NOMO-1 treated with dmso at 0.1 percent for 144 hours (cell line): ENCODE results near the gene TGFBR3.

Experiments used
- DNase-seq: peaks from one replicate; lab custom pipeline; 2025; ENCODE audit not compliant: unreplicated experiment; lab: John Stamatoyannopoulos, UW

TGFBR3 gene

GRCh38 chr1:91827459-91828321 is 58.3 kb downstream of the TGFBR3 start:
- no peak for DNase-seq

DNA sequence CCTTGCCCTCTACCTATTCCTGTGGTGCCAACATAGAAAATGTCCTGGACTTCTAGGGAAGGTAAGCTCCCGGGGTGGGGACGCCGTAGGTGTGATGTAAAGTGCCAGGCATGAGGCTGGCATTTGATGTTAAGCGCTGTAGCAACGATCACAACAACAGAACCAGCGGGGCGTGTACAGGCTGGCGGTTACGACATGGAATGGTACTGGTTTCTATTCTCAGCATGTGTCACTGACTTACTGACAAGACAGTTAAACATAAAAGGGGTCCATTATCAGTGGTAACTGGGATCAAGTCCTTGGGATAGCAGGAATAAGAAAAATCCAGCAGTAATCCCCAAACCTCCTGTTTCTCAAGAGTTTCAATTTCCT is 58.9 kb downstream of the TGFBR3 start:
- no peak for DNase-seq

GRCh38 chr1:91826649-91827048 is 59.3 kb downstream of the TGFBR3 start:
- DNase-seq, result no peak

GRCh38 chr1:91826248-91826647 is 59.7 kb downstream of the TGFBR3 start:
- DNase-seq, result no peak

DNA sequence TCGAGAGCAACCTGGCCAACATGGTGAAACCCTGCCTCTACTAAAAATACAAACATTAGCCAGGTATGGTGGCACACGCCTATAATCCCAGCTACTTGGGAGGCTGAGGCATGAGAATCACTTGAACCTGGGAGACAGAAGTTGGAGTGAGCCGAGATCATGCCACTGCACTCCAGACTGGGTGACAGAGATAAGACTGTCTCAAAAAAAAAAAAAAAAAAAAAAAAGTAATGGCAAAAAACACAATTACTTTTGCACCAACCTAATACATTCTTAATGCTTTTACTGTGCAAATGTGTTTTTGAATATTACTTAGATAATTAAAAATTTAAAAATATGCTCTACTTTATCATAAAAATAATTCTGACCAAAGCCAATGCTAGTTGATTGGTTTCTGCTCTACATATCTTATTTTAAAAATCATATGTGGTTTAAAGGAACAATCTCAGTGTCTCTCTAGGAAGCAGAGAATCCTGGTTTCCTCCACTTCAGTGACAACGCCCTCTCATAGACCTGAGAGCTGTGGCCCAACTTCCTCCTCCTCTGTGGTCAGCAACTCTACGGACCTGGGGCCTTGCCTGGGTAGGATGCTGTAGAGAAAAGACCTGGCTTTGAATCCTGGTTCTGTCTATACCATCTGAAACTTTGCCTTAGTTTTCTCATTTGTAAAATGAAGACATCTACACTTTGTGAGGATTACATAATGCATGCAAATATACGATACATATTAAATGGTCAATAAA is 64.7 kb downstream of the TGFBR3 start:
- DNase-seq, result no peak

GRCh38 chr1:91819038-91819788 is 66.7 kb downstream of the TGFBR3 start:
- DNase-seq, result no peak

DNA sequence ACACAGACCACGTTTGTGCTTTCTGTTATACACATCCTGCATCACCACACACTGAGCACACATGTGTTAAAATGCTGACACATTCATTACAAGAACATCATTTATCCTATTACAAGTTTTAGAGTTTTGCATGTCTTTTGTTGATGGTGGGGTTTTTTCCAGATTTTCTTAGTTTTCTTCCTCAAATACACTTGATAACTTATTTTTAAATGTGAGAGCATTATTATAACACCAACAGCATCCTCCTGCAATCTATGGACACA is 67.3 kb downstream of the TGFBR3 start:
- DNase-seq, result no peak

DNA sequence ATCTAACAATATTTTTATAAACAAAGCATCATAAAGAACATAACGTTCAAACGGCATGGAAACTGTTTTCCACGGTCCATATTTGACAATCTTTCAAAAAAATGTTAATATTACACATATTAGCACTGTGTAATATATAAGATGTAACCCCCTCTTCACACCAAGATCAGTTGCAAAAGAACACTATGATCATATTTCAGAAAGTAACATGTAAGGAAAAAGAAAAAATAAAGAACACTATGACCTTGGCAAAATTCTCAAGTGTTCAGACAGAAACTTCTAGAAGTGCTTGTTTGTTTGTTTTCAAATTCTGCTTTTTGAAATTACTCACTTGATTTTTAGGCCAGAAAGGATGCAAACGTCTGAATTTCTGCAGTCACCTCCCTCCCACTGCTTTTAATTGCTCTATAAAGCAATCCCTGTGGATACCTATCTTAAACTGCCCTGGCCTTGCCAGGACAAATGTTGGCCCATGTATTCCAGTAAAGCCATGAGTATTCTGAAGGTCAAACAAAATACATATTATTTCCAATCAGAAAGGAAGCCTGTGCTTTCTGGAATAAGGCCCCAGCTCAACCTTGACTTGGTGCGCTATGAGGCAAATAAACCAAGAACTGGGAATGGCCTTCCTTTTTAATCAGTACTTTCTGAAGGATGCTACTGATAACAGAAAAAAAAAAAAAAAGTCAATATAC is 68.6 kb downstream of the TGFBR3 start:
- no peak for DNase-seq

- no peak for DNase-seq
Observed at GRCh38 chr1:91816031-91816430, 69.9 kb downstream of the TGFBR3 start.

DNA sequence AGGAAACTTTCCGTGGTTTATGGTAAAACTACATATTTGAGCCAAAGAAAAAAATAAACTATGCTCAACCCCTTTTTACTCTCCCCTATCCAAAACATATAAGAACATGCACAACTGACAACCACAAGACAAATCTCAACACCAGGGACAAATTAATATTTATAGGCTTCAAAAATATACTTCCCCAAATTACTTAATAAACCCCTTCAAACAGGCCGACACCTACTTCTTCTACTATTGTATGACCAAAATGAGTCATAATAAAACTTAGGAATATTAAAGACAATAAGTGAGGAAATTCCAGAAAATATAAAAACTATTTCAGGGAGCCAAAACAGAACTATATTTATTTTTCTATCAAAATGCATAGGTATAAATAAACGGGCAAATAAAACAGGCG is 71.5 kb downstream of the TGFBR3 start:
- DNase-seq, result no peak

DNA sequence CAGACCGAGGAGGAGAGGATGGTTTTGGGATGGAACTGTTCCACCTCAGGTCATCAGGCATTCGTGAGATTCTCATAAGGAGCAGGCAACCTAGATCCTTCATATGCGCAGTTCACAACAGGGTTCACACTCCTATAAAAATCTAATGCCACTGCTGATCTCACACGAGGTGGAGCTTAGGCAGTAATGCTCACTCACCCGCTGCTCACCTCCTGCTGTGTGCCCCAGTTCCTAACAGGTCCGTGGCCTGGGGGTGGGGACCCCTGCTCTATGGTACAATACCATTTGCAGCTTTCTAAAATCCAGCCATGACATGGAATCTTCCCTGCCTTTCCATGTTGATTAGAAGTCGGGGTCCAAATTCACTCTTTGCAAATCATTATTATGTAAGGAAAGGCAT is 72.1 kb downstream of the TGFBR3 start:
- no peak for DNase-seq

DNA sequence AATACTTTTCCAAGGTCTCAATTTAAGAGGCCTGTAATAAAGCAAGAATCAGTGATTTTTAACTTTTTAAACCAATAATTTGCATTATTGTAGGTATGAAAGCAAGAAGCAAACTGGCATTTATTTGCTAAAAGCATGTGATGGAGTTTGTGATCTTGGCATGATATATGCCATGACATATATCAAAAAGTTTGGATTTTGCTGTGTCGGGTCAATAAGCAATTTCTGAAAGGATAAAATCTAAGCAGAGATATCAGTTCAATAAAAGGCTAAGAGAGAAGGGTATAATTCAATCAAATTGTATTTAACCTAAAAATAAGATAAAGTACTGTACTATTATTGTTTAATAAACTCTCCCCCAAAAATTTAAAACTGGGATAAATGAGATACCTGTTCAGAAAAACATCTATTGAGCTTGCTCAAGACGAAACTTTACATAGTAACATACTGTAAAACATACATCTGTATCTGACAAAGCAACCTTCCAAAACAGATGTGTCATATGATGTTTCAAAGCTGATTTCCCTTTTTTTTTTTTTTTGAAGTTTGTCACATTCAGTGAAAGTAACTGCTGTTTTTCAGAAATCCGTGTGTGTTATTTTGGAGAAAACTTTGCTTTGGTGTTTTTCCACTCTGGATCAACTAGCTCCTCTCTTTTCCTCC is 74.5 kb downstream of the TGFBR3 start:
- no peak for DNase-seq

DNA sequence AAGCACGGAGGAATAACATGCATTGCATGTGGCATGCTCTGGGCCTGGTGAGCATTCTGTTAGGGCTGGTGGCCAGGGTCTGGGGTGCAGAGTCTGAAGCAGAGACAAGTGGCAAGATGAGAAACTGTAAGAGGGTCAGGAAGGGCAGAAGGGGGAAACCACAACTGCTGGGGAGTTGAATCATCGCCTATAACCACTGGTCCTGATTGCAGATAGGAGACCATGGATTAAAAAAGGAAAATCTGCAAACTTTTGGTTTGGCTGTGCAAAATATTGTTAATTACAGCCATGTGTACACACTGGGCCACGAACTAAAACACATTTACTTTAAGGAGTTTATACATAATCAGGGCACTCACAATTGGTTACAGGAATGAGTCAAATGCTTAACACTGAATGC is 76.6 kb downstream of the TGFBR3 start:
- DNase-seq, result no peak

DNA sequence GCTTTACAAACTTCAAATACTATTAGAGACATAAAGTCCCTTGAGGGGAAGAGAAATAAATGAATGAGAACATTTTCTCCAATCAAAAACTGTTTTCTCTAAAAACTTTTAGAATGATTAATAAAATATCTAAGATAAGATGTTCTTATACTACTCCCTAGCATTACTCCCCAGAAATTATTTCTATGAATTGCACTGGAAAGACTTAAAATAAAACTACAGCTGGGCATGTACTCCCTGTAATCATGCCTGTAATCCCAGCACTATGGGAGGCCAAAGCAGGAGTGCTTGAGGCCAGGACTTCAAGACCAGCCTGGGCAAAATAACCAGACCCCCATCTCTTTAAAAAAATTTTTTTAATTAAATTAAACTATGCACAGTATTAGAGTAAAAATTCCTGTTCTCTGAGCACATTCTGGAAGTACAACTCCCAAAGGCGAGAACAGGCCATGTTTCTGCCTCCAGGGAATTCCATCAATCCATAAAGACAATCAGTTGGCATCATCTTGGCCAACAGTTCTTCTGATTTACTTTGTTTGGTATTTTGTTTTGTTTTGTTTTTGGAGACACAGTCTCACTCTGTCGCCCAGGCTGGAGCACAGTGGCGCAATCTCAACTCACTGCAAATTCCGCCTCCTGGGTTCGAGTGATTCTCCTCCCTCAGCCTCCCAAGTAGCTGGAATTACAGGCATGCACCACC is 77.9 kb downstream of the TGFBR3 start:
- DNase-seq, result no peak

- no peak for DNase-seq
Observed at GRCh38 chr1:91806769-91807700, 78.9 kb downstream of the TGFBR3 start.

GRCh38 chr1:91806181-91806768 is 79.7 kb downstream of the TGFBR3 start:
- DNase-seq, result no peak

DNA sequence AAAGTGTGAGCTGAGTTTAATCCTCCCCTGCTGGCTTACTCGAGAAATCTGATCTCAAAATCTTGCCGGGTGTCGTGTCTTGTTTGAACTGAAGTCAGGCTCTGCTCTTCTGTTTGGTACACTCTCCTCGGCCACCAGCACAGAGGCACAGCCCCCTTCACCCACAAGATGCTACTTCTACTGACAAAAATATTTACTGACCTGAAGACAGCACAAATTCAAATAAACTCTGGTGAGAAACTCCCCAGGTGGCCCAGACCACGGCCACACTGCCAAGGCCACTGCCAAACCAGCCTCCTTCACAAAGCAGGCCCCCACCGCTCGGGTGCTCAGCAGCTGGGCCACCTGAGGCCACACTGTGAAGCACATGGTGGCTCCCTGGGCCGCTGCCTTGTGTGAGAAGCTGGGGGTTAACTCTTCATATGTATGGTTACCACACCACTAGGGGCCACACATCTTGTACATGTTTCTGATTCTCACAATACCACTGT is 80.6 kb downstream of the TGFBR3 start:
- DNase-seq, result no peak

DNA sequence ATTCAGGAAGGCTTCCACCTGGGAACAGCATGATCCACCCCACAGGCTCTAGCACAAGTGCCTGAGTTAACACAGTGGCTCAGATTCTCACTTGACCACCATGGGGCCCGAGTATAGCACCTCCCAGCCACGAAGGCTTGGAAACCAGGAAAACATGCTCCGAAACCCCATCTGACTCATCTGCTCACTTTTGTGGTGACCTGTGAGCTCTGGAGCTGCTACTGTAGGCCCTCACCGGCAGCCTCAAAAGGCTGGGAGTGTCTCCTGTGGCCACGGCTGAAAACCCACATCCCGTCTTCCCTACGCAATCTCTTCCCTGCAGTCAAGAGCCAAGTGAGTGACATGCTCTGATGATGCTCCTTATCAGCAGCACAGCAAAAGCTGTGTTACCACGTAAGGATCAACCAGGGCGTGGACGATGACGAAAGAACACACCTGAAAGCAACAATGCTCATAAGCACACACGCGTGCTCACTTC is 81.4 kb downstream of the TGFBR3 start:
- no peak for DNase-seq
